ENCODE data around the gene CCDC194.

CCDC194 gene, protein sequence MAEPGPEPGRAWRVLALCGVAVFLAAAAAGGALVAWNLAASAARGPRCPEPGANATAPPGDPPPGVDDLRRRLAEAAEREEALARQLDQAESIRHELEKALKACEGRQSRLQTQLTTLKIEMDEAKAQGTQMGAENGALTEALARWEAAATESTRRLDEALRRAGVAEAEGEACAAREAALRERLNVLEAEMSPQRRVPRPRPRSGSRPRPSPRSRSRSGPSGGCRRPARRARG

DNA sequence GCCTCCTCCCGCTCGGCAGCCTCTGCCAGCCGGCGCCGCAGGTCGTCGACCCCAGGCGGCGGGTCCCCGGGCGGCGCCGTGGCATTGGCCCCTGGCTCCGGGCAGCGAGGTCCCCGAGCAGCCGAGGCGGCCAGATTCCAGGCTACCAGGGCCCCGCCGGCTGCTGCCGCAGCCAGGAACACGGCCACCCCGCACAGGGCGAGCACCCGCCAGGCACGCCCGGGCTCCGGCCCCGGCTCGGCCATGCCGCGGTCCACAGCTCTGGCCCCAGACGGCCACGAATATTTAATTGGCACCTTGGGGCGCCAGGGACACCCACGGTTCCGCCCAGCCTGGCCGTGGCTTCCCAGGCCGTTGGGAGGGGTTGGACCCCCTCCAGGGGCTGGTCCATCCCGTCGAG, at the start of gene CCDC194:
CCDC194 (minus strand) TSS at position 283 of the 400 bp plus-strand sequence; CDS start at position 245, 38 bp downstream.
- no peak for DNase-seq (ENCODE audit: low read depth)

- DNase-seq (ENCODE audit: low read depth), result no peak
These were observed 47.4 kb upstream of the CCDC194 start for GRCh38 chr19:17441241-17442021.

- DNase-seq (ENCODE audit: low read depth), result no peak
These were observed 42.9 kb upstream of the CCDC194 start for GRCh38 chr19:17436874-17437267.

GRCh38 chr19:17436094-17436873, 42.3 kb upstream of the CCDC194 start:
- no peak for DNase-seq (ENCODE audit: low read depth)

- DNase-seq (ENCODE audit: low read depth), result no peak
These were observed 41.2 kb upstream of the CCDC194 start for GRCh38 chr19:17435218-17435617.

DNA sequence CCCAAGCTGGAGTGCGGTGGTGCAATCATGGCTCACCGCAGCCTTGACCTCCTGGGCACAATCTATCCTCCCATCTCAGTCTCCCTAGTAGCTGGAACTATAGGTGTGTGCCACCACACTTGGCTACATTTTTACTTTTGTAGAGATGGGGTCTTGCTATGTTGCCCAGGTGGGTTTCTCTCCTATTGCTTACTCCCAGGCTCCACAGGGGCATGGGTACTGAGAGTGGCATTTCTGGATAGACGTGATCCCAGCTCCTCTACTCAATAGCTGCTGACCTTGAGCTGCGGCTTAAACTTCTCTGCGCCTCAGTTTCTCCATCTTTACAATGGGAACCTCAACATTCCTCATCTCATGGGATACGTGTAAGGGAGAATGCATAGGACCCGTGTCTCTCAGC, 37.4 kb upstream of the CCDC194 start:
- no peak for DNase-seq (ENCODE audit: low read depth)

DNA sequence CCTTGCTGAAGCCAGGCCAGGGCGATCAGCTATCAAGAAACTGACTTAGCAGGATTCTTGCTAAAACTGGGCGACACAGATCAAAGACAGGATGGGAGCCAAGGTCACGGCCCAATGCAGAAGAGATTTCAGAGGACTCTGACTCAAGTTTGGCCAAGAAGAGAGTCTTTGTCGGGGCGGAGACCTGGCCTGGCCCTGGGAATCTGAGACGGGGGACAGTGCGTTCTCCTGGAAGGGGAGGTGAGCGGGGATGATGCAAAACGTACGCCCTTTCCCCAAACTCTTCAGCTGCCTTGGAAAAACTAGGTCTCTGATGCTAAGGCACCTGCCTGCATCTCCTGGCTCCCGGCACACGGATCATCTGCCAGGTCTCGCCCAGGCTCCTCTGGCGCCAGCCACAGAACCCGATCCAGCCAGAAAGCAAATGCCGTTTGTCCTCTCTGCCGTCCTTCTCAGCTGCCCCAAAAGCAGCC, 35.7 kb upstream of the CCDC194 start:
- no peak for DNase-seq (ENCODE audit: low read depth)

DNA sequence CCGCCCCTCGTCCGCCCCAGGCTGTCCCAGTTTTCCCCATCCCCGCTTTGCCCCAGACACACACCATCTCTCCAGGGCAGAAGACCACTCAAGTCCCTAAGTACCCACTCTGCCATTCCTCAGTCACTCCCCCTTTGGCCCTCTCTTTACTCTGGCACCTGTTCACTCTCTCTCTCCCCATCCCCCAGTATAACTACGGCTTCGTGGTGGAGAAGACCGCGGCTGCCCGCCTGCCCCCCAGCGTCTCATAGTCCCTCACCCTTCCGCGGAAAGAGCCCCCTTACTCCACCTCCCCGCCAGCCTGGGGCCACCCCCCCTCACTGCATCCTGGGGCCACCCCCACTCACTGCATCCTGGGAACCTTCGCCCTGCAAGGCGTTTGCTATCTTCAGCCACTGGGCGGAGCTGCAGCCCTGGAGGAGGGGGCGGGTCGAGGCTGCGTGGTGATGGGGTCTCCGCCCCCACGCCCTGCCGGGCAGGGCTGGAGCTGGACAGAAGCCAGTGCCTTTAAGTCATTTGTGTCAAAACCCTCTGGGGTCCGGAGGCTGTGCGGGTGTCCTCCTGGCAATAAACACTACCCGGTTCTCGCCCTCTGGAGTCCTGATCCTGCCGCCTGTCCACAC, 30.9 kb upstream of the CCDC194 start:
- DNase-seq (ENCODE audit: low read depth), result no peak

DNA sequence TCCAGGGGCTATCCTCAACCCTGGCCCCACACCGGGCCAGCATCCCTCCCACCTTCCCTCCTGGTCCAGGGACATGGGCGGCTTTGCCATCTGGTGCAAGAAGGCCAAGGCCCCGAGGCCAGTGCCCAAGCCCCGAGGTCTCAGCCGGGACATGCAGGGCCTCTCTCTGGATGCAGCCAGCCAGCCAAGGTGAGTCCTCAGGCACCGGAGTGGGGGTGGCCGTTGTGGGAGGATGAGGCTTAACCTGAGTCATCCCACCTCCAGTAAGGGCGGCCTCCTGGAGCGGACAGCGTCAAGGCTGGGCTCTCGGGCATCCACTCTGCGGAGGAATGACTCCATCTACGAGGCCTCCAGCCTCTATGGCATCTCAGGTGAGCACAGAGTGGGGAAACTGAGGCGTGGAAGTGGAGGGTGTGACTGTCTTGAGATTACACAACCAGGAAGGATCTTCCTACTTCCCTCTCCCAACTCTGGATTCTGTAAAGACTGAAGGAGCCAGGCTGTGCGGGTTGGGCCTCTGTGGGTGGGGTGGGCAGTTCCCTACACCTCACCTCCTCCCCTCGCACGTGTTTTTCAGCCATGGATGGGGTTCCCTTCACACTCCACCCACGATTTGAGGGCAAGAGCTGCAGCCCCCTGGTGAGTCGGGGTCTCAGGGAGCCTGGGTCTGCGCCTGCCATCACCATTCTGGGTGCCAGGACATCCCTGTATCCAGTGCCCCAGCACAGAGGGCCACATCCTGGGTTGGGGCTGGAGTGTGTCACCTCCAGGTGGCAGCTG, 29.6 kb upstream of the CCDC194 start:
- DNase-seq (ENCODE audit: low read depth), result no peak

DNA sequence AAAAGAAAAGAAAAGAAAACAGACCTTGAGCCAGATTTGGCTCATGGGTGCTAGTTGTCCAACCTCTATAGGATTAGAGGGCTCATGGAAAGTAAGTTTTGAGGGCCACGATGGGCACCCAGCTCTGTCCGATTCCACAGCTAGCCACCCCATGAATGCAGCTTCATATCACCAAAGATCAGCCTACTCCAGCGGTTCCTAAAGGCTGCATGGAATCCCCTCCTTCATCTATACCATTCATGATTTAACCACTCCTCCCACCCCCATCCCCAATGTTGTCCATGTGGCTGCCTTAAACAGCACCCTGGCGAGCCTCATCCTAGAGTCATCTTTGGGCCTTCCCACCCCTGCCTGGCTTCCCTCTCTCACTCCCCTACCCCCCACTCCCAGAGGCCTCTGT, 27.9 kb upstream of the CCDC194 start:
- no peak for DNase-seq (ENCODE audit: low read depth)

- no peak for DNase-seq (ENCODE audit: low read depth)
These were observed 26.5 kb upstream of the CCDC194 start for GRCh38 chr19:17420475-17420924.

DNA sequence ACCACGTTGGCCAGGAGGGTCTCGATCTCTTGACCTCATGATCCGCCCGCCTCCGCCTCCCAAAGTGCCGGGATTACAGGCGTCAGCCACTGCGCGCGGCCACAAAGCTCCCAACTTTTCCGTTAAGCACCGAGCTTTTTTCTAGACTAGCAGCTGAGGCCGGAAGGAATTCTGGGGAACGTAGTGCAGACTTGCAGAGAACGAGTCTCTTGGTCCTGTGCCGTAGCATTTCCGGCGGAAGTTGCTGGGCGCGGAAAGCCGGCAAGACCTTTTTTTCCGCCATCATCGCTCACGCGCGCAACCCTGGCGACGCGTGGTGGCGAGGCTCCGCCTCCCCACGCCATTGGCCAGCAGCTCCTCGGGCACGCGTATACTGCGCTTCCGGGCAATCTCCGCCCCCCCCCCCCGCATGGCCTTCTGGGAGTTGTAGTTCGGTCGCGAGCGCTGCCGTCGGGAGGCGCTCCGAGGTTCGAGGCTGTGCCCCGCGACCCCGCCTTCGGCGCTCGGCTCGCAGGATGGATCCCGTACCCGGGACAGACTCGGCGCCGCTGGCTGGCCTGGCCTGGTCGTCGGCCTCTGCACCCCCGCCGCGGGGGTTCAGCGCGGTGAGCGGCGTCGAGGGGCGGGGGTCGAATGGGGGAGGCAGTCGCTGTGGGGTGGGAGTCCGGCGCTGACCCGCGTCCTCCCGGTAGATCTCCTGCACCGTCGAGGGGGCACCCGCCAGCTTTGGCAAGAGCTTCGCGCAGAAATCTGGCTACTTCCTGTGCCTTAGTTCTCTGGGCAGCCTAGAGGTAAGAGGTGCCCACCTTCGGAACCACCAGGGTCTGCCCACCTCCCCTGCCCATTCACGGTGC, 25.9 kb upstream of the CCDC194 start, which contains the start of gene MVB12A:
MVB12A (plus strand) TSS at position 427 of the 854 bp plus-strand sequence; CDS start at position 516, 89 bp downstream.
- peak; percentile 91 for DNase-seq (ENCODE audit: low read depth)

- DNase-seq (ENCODE audit: low read depth), result no peak
These were observed 25.2 kb upstream of the CCDC194 start for GRCh38 chr19:17419154-17419620.

DNA sequence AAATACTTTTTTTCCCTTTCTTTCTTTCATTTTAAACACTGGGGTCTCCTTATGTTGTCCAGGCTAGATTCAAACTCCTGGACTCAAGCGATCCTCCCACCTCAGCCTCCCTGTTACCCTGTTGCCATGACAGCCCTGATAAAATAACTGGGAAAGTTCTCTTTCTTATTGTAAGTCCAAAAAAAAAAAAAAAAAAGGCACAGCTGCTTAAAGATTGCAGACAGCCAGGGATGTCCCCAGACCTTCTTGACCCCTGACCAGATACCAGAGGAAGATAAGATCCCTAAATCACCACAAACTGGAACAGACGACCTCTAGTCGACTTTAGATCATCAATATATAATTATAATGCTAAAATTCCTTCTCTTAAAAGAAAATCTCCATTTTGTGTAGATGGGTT, 24.7 kb upstream of the CCDC194 start:
- no peak for DNase-seq (ENCODE audit: low read depth)

DNA sequence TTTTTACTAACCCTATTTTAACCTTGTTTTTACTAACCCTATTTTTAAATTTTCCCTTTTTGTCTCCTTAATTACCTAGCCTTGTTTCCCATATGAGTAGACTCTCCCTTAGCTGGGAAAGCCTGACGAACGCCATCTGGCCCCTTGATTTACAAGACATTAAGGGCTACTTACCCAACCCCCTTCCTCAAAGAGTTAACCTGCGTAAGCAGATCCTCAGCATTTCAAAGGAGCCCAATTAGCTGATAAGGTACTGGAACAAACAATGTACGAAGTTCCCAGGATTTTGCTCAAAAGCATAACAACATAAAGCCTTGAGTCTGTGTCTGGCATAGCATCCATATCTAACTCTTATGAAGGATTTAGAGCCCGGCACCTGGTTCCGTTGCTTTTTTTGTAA, 21.1 kb upstream of the CCDC194 start:
- DNase-seq (ENCODE audit: low read depth), result no peak

DNA sequence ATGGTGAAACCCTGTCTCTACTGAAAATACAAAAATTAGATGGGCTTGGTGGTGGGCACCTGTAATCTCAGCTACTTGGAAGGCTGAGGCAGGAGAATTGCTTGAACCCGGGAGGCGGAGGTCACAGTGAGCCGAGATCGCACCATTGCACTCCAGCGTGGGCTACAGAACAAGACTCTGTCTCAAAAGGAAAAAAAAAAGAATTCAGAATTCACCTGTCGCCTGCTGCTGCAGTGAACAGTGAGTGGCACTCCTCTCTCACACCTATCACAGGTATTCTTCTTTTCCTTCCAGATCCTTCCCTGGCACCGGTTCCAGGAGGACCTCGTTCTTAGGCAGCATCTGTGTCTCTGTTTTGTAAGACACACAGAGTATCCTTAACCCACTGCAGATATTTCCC, 20.1 kb upstream of the CCDC194 start:
- DNase-seq (ENCODE audit: low read depth), result no peak

GRCh38 chr19:17411801-17412200, 17.8 kb upstream of the CCDC194 start:
- DNase-seq (ENCODE audit: low read depth), result no peak

DNA sequence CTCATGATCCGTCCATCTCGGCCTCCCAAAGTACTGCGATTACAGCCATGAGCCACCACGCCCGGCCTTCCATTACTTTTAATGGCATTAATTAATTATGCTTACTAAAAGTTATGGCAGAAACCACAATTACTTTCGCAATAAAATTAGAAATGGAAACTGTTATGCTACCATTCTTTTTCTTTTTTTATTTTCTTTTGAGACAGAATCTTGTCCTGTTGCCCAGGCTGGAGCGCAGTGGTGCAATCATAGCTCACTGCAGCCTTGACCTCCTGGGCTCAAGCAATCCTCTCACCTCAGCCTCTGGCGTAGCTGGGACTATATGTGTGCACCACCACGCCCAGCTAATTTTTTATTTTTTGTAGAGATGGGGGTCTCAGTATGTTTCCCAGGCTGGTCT, 16.0 kb upstream of the CCDC194 start:
- DNase-seq (ENCODE audit: low read depth), result no peak

DNA sequence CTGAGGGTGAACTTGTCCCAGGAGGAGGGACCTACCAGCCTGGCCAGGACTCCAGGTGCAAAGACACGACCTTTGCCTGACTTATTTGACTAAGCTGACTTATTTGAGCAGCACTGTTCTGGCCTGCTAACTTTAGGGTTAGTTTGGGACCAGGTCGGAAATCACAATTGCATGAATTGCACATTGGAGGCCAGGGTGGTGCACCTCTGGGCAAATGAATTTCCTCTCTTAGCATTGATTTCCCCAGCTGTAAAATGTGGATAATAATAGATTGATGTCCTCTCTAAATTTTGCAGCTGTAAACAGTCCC, 12.8 kb upstream of the CCDC194 start:
- DNase-seq (ENCODE audit: low read depth), result no peak
